Measurements from ENCODE around the gene MAP1LC3B.

Gene MAP1LC3B

DNA sequence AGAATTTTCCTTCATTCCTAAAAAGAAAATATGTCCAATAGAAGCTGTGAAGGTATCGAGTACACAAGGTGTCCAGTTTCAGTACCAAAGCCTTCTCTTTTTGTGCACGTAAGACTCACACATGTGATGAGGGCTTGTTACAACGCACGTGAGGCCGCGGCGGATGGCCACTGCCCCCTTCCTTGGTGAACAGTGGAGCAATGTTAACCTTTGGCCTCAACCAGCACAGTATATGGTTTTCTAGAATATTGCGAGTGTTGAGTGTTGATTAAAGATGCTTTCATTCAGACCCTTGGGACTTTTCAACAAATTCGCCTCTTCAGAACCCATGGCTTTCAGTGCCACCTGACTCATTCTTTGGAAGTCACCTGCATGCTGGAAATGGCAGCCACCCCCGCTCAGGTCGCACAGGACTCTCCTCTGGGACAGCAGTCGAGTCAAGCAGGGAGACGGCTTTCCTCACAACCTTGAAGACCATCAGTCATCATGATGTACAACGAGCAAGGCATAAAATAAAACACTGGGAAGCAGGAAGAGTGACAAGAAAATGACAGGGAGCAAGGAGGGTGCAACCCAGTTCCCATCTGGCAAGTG lies 14.5 kb downstream of the MAP1LC3B start:
- no peak overlapping the region for H3K4me3 ChIP-seq (ENCODE audit: insufficient read depth, low read length, poor library complexity, severe bottlenecking)
- no peak overlapping the region for H3K9ac ChIP-seq (ENCODE audit: low read length)
- no peaks in the 10 kb centered on the region for H3K9me3 ChIP-seq (ENCODE audit: insufficient read depth, low read length)
- no peaks in the 10 kb centered on the region for H3F3A ChIP-seq (ENCODE audit: insufficient read depth)
- TF ChIP-seq CTCF (IDR thresholded peaks at IDR 0.05; ENCODE audit: insufficient read depth, low read length, poor library complexity, severe bottlenecking): no peak
- no peak for TF ChIP-seq EZH2phosphoT487 (conservative IDR thresholded peaks at IDR 0.05; ENCODE audit: low read length)
- no peak overlapping the region for H3K27ac ChIP-seq (ENCODE audit: low read depth, low read length)
- no peaks in the 10 kb centered on the region for H4K20me1 ChIP-seq (ENCODE audit: low read depth, low read length)
- no peaks in the 10 kb centered on the region for H3K27me3 ChIP-seq (ENCODE audit: low read length)
- H3K79me2 ChIP-seq (ENCODE audit: insufficient read depth, low read length): no peaks in the 10 kb centered on the region
- no peaks in the 10 kb centered on the region for H3K9me2 ChIP-seq (replicated peaks; ENCODE audit: insufficient read depth, low read length)
- H2AFZ ChIP-seq (ENCODE audit: low read depth, low read length, severe bottlenecking): no peak overlapping the region
- H3K4me2 ChIP-seq (ENCODE audit: low read depth, low read length, poor library complexity, severe bottlenecking): no peak overlapping the region
- H3K36me3 ChIP-seq (ENCODE audit: low read length): no peaks in the 10 kb centered on the region; the same call in 1 of the 2 replicates

DNA sequence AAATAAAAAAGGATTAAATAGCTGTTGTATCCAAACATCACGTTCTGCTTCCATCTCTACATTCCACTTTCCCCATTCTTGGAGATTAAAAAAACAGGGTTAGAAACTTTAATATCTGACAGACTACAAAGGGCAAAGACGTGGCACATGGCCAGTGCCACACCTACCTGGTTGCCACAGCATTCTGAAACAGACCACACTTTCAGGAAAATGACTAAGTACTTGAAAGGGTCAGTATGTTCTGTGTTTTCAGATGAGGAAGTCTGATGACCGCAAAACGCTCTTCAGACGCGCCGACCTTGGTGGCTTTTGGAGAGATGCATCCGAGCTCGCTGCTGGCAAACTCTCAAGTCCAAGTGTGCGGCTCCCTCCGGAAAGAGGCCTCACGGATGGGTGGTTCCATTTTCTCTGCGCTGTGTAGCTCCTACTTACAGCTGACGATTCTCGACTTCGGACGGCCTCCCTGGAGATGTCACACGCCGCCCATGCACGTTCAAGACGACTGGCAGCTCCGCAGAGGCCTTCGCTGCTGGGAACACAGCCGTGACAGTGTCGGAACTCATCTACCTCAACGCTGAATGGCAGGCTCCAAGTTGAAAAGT lies 15.5 kb downstream of the MAP1LC3B start:
- Histone ChIP-seq H3K4me2 (ENCODE audit: low read depth, low read length, poor library complexity, severe bottlenecking) (no peak overlapping the region), H3K9me3 (ENCODE audit: insufficient read depth, low read length) (no peaks in the 10 kb centered on the region), H3K27ac (ENCODE audit: low read depth, low read length) (no peak overlapping the region), H3K27me3 (ENCODE audit: low read length) (no peaks in the 10 kb centered on the region), H3K36me3 (ENCODE audit: low read length) (no peaks in the 10 kb centered on the region; the same call in 1 of the 2 replicates), H3K4me3 (ENCODE audit: insufficient read depth, low read length, poor library complexity, severe bottlenecking) (no peak overlapping the region), H4K20me1 (ENCODE audit: low read depth, low read length) (no peaks in the 10 kb centered on the region), H3K9ac (ENCODE audit: low read length) (no peak overlapping the region), H3K79me2 (ENCODE audit: insufficient read depth, low read length) (no peaks in the 10 kb centered on the region), H3F3A (ENCODE audit: insufficient read depth) (no peaks in the 10 kb centered on the region), H2AFZ (ENCODE audit: low read depth, low read length, severe bottlenecking) (no peak overlapping the region), H3K9me2 (replicated peaks; ENCODE audit: insufficient read depth, low read length) (no peaks in the 10 kb centered on the region)
- TF ChIP-seq CTCF (IDR thresholded peaks at IDR 0.05; ENCODE audit: insufficient read depth, low read length, poor library complexity, severe bottlenecking): no peak
- TF ChIP-seq EZH2phosphoT487 (conservative IDR thresholded peaks at IDR 0.05; ENCODE audit: low read length): no peak

GRCh38 chr16:87409153-87409552 lies 17.0 kb downstream of the MAP1LC3B start:
- Histone ChIP-seq H3K36me3 (ENCODE audit: low read length) (no peaks in the 10 kb centered on the region), H4K20me1 (ENCODE audit: low read depth, low read length) (no peaks in the 10 kb centered on the region), H3K9me2 (replicated peaks; ENCODE audit: insufficient read depth, low read length) (no peaks in the 10 kb centered on the region), H2AFZ (ENCODE audit: low read depth, low read length, severe bottlenecking) (no peak overlapping the region), H3K9ac (ENCODE audit: low read length) (no peak overlapping the region), H3F3A (ENCODE audit: insufficient read depth) (no peaks in the 10 kb centered on the region), H3K27me3 (ENCODE audit: low read length) (no peaks in the 10 kb centered on the region), H3K27ac (ENCODE audit: low read depth, low read length) (no peak overlapping the region), H3K4me2 (ENCODE audit: low read depth, low read length, poor library complexity, severe bottlenecking) (no peak overlapping the region), H3K4me3 (ENCODE audit: insufficient read depth, low read length, poor library complexity, severe bottlenecking) (no peak overlapping the region), H3K79me2 (ENCODE audit: insufficient read depth, low read length) (no peaks in the 10 kb centered on the region), H3K9me3 (ENCODE audit: insufficient read depth, low read length) (no peaks in the 10 kb centered on the region)
- TF ChIP-seq CTCF (IDR thresholded peaks at IDR 0.05; ENCODE audit: insufficient read depth, low read length, poor library complexity, severe bottlenecking) (no peak), EZH2phosphoT487 (conservative IDR thresholded peaks at IDR 0.05; ENCODE audit: low read length) (no peak)
